ENCODE results near the gene MTPN.

Gene MTPN

GRCh38 chr7:135929722-135930141 is 47.4 kb downstream of the MTPN start:
- Histone ChIP-seq H3K4me3 (ENCODE audit: low read length in 2 of 2) (no peak overlapping the region), H3K9ac (ENCODE audit: low read depth in 1 of 2, low read length in 2 of 2) (no peak overlapping the region), H3K4me1 (ENCODE audit: control insufficient read depth in 2 of 2, insufficient read depth in 2 of 2, low read length in 2 of 2) (no peaks in the 10 kb centered on the region), H3K27me3 (ENCODE audit: control insufficient read depth in 2 of 2, insufficient read depth in 2 of 2, low read length in 2 of 2) (no peaks in the 10 kb centered on the region), H3K36me3 (ENCODE audit: control insufficient read depth in 2 of 2, insufficient read depth in 2 of 2, low read length in 2 of 2) (peaks cover 5 to 6% of the 10 kb centered on the region in 2 donors), H3K27ac (ENCODE audit: low read depth in 2 of 2, low read length in 2 of 2) (no peak overlapping the region), H3K9me3 (ENCODE audit: control insufficient read depth in 2 of 2, low read length in 2 of 2) (no peaks in the 10 kb centered on the region)

- Histone ChIP-seq H3K27me3 (ENCODE audit: control insufficient read depth in 2 of 2, insufficient read depth in 2 of 2, low read length in 2 of 2) (no peaks in the 10 kb centered on the region), H3K4me3 (ENCODE audit: low read length in 2 of 2) (no peak overlapping the region), H3K27ac (ENCODE audit: low read depth in 2 of 2, low read length in 2 of 2) (no peak overlapping the region), H3K9me3 (ENCODE audit: control insufficient read depth in 2 of 2, low read length in 2 of 2) (no peaks in the 10 kb centered on the region), H3K4me1 (ENCODE audit: control insufficient read depth in 2 of 2, insufficient read depth in 2 of 2, low read length in 2 of 2) (no peaks in the 10 kb centered on the region), H3K9ac (ENCODE audit: low read depth in 1 of 2, low read length in 2 of 2) (no peak overlapping the region), H3K36me3 (ENCODE audit: control insufficient read depth in 2 of 2, insufficient read depth in 2 of 2, low read length in 2 of 2) (peaks cover 5% of the 10 kb centered on the region in 2 donors)
These were observed 47.9 kb downstream of the MTPN start for GRCh38 chr7:135929249-135929648.

- no peaks in the 10 kb centered on the region for H3K27me3 ChIP-seq (ENCODE audit: control insufficient read depth in 2 of 2, insufficient read depth in 2 of 2, low read length in 2 of 2)
- H3K4me3 ChIP-seq (ENCODE audit: low read length in 2 of 2) = no peak overlapping the region
- peaks cover 3 to 5% of the 10 kb centered on the region in 2 donors for H3K36me3 ChIP-seq (ENCODE audit: control insufficient read depth in 2 of 2, insufficient read depth in 2 of 2, low read length in 2 of 2)
- H3K9ac ChIP-seq (ENCODE audit: low read depth in 1 of 2, low read length in 2 of 2) = no peak overlapping the region
- no peaks in the 10 kb centered on the region for H3K4me1 ChIP-seq (ENCODE audit: control insufficient read depth in 2 of 2, insufficient read depth in 2 of 2, low read length in 2 of 2)
- no peaks in the 10 kb centered on the region for H3K9me3 ChIP-seq (ENCODE audit: control insufficient read depth in 2 of 2, low read length in 2 of 2)
- no peak overlapping the region for H3K27ac ChIP-seq (ENCODE audit: low read depth in 2 of 2, low read length in 2 of 2)
These were observed 49.0 kb downstream of the MTPN start for GRCh38 chr7:135928136-135928535.

GRCh38 chr7:135925210-135925609 is 51.9 kb downstream of the MTPN start:
- Histone ChIP-seq H3K4me1 (ENCODE audit: control insufficient read depth in 2 of 2, insufficient read depth in 2 of 2, low read length in 2 of 2) (no peaks in the 10 kb centered on the region), H3K9me3 (ENCODE audit: control insufficient read depth in 2 of 2, low read length in 2 of 2) (no peaks in the 10 kb centered on the region), H3K36me3 (ENCODE audit: control insufficient read depth in 2 of 2, insufficient read depth in 2 of 2, low read length in 2 of 2) (peaks cover 3 to 9% of the 10 kb centered on the region in 2 donors), H3K27ac (ENCODE audit: low read depth in 2 of 2, low read length in 2 of 2) (no peak overlapping the region), H3K4me3 (ENCODE audit: low read length in 2 of 2) (no peak overlapping the region), H3K27me3 (ENCODE audit: control insufficient read depth in 2 of 2, insufficient read depth in 2 of 2, low read length in 2 of 2) (no peaks in the 10 kb centered on the region), H3K9ac (ENCODE audit: low read depth in 1 of 2, low read length in 2 of 2) (no peak overlapping the region)

GRCh38 chr7:135924302-135924701 is 52.9 kb downstream of the MTPN start:
- Histone ChIP-seq H3K27ac (ENCODE audit: low read depth in 2 of 2, low read length in 2 of 2) (no peak overlapping the region), H3K9me3 (ENCODE audit: control insufficient read depth in 2 of 2, low read length in 2 of 2) (no peaks in the 10 kb centered on the region), H3K4me1 (ENCODE audit: control insufficient read depth in 2 of 2, insufficient read depth in 2 of 2, low read length in 2 of 2) (no peaks in the 10 kb centered on the region), H3K27me3 (ENCODE audit: control insufficient read depth in 2 of 2, insufficient read depth in 2 of 2, low read length in 2 of 2) (no peaks in the 10 kb centered on the region), H3K9ac (ENCODE audit: low read depth in 1 of 2, low read length in 2 of 2) (no peak overlapping the region), H3K4me3 (ENCODE audit: low read length in 2 of 2) (no peak overlapping the region), H3K36me3 (ENCODE audit: control insufficient read depth in 2 of 2, insufficient read depth in 2 of 2, low read length in 2 of 2) (peaks cover 3 to 9% of the 10 kb centered on the region in 2 donors)

- Histone ChIP-seq H3K27ac (ENCODE audit: low read depth in 2 of 2, low read length in 2 of 2) (no peak overlapping the region), H3K27me3 (ENCODE audit: control insufficient read depth in 2 of 2, insufficient read depth in 2 of 2, low read length in 2 of 2) (no peaks in the 10 kb centered on the region), H3K4me1 (ENCODE audit: control insufficient read depth in 2 of 2, insufficient read depth in 2 of 2, low read length in 2 of 2) (no peaks in the 10 kb centered on the region), H3K36me3 (ENCODE audit: control insufficient read depth in 2 of 2, insufficient read depth in 2 of 2, low read length in 2 of 2) (peaks cover 0 to 5% of the 10 kb centered on the region in 2 donors), H3K9me3 (ENCODE audit: control insufficient read depth in 2 of 2, low read length in 2 of 2) (no peaks in the 10 kb centered on the region), H3K9ac (ENCODE audit: low read depth in 1 of 2, low read length in 2 of 2) (no peak overlapping the region), H3K4me3 (ENCODE audit: low read length in 2 of 2) (no peak overlapping the region)
These were observed 54.9 kb downstream of the MTPN start for GRCh38 chr7:135922263-135922662.

GRCh38 chr7:135920478-135920877 is 56.7 kb downstream of the MTPN start:
- Histone ChIP-seq H3K4me1 (ENCODE audit: control insufficient read depth in 2 of 2, insufficient read depth in 2 of 2, low read length in 2 of 2) (no peaks in the 10 kb centered on the region), H3K9me3 (ENCODE audit: control insufficient read depth in 2 of 2, low read length in 2 of 2) (no peaks in the 10 kb centered on the region), H3K36me3 (ENCODE audit: control insufficient read depth in 2 of 2, insufficient read depth in 2 of 2, low read length in 2 of 2) (peaks cover 0 to 4% of the 10 kb centered on the region in 2 donors)

GRCh38 chr7:135919071-135919841 is 57.9 kb downstream of the MTPN start:
- Histone ChIP-seq H3K4me1 (ENCODE audit: control insufficient read depth in 2 of 2, insufficient read depth in 2 of 2, low read length in 2 of 2) (no peaks in the 10 kb centered on the region), H3K27me3 (ENCODE audit: control insufficient read depth in 2 of 2, insufficient read depth in 2 of 2, low read length in 2 of 2) (no peaks in the 10 kb centered on the region), H3K9me3 (ENCODE audit: control insufficient read depth in 2 of 2, low read length in 2 of 2) (no peaks in the 10 kb centered on the region), H3K27ac (ENCODE audit: low read depth in 2 of 2, low read length in 2 of 2) (no peak overlapping the region), H3K36me3 (ENCODE audit: control insufficient read depth in 2 of 2, insufficient read depth in 2 of 2, low read length in 2 of 2) (peaks cover 0 to 4% of the 10 kb centered on the region in 2 donors), H3K4me3 (ENCODE audit: low read length in 2 of 2) (no peak overlapping the region), H3K9ac (ENCODE audit: low read depth in 1 of 2, low read length in 2 of 2) (no peak overlapping the region)

More at GRCh38 chr7:135920478-135920877, 56.7 kb downstream of the MTPN start:
- Histone ChIP-seq H3K27ac (ENCODE audit: low read depth in 2 of 2, low read length in 2 of 2) (no peak overlapping the region), H3K27me3 (ENCODE audit: control insufficient read depth in 2 of 2, insufficient read depth in 2 of 2, low read length in 2 of 2) (no peaks in the 10 kb centered on the region), H3K4me3 (ENCODE audit: low read length in 2 of 2) (no peak overlapping the region), H3K9ac (ENCODE audit: low read depth in 1 of 2, low read length in 2 of 2) (no peak overlapping the region)

- no peak overlapping the region for H3K27ac ChIP-seq (ENCODE audit: low read depth in 2 of 2, low read length in 2 of 2)
These were observed 59.0 kb downstream of the MTPN start for GRCh38 chr7:135918134-135918533.

GRCh38 chr7:135917721-135918120 is 59.4 kb downstream of the MTPN start:
- Histone ChIP-seq H3K9me3 (ENCODE audit: control insufficient read depth in 2 of 2, low read length in 2 of 2) (no peaks in the 10 kb centered on the region), H3K27me3 (ENCODE audit: control insufficient read depth in 2 of 2, insufficient read depth in 2 of 2, low read length in 2 of 2) (no peaks in the 10 kb centered on the region), H3K27ac (ENCODE audit: low read depth in 2 of 2, low read length in 2 of 2) (no peak overlapping the region), H3K9ac (ENCODE audit: low read depth in 1 of 2, low read length in 2 of 2) (no peak overlapping the region), H3K4me1 (ENCODE audit: control insufficient read depth in 2 of 2, insufficient read depth in 2 of 2, low read length in 2 of 2) (no peaks in the 10 kb centered on the region), H3K36me3 (ENCODE audit: control insufficient read depth in 2 of 2, insufficient read depth in 2 of 2, low read length in 2 of 2) (peaks cover 0 to 4% of the 10 kb centered on the region in 2 donors), H3K4me3 (ENCODE audit: low read length in 2 of 2) (no peak overlapping the region)

More at GRCh38 chr7:135918134-135918533, 59.0 kb downstream of the MTPN start:
- Histone ChIP-seq H3K9ac (ENCODE audit: low read depth in 1 of 2, low read length in 2 of 2) (no peak overlapping the region), H3K4me3 (ENCODE audit: low read length in 2 of 2) (no peak overlapping the region), H3K36me3 (ENCODE audit: control insufficient read depth in 2 of 2, insufficient read depth in 2 of 2, low read length in 2 of 2) (peaks cover 0 to 4% of the 10 kb centered on the region in 2 donors), H3K4me1 (ENCODE audit: control insufficient read depth in 2 of 2, insufficient read depth in 2 of 2, low read length in 2 of 2) (no peaks in the 10 kb centered on the region), H3K27me3 (ENCODE audit: control insufficient read depth in 2 of 2, insufficient read depth in 2 of 2, low read length in 2 of 2) (no peaks in the 10 kb centered on the region), H3K9me3 (ENCODE audit: control insufficient read depth in 2 of 2, low read length in 2 of 2) (no peaks in the 10 kb centered on the region)
